ENCODE results near the gene SLC38A1. TPM values are rescaled to one million over a fixed set of nuclear protein-coding genes. Genes with fewer than 3 reads are reported as not detected.

SLC38A1 gene
- total RNA-seq, 4 donors from 2014 or later: 173 to 200 (median 193) TPM

DNA sequence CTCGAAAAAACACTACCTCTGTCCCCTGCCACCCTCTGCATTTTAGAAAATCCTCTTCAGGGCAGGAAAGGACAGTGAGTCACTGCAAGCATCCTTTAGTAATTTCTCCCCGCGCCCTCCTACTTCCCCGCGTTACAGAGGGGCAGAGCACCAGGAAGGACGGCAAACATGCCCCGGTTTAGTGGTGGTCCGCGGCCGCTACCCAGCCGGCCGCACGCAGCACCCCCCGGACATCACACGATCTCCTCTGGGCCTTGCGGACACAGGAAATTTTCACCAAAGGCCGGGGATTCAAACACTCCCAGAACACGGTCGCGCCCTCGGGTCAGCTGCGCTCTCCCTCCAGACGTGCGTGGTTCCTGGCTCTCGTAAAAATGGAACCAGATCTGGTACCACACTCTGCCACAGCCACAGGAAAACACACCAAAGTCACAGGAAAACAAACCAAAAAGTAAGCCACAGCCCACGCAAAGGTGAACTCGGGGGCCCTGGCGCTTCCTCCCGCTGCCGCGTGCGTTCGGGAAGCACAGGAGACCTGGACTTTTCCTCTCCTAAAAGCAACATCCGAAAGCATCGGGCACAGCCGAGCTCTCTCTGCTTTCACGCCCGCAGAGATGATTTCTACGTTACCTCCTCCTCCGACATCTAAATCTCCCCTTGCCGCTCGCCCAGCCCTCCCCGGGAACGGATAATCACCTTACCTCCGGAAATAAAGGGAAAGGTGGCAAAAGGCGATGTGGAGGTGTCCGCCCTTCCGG, 839 bp downstream of the SLC38A1 start:
- Histone ChIP-seq H3K4me3 (peak overlapping the region; percentile 59 to 86 (median 68)), H3K27me3 (no peaks in the 10 kb centered on the region), H3K27ac (replicated peaks in 1 of 4) (peak overlapping the region; percentile 91 to 94 (median 93)), H3K4me1 (peaks cover 24 to 67% (median 51%) of the 10 kb centered on the region in 4 donors), H3K9me3 (no peaks in the 10 kb centered on the region), H3K36me3 (no peaks in the 10 kb centered on the region)
- TF ChIP-seq POLR2A (IDR thresholded peaks at IDR 0.05; ENCODE audit: low read depth) (no peak), POLR2AphosphoS5 (IDR thresholded peaks at IDR 0.05) (no peak), EP300 (IDR thresholded peaks at IDR 0.05) (no peak)
- TF ChIP-seq, protein P1, sequence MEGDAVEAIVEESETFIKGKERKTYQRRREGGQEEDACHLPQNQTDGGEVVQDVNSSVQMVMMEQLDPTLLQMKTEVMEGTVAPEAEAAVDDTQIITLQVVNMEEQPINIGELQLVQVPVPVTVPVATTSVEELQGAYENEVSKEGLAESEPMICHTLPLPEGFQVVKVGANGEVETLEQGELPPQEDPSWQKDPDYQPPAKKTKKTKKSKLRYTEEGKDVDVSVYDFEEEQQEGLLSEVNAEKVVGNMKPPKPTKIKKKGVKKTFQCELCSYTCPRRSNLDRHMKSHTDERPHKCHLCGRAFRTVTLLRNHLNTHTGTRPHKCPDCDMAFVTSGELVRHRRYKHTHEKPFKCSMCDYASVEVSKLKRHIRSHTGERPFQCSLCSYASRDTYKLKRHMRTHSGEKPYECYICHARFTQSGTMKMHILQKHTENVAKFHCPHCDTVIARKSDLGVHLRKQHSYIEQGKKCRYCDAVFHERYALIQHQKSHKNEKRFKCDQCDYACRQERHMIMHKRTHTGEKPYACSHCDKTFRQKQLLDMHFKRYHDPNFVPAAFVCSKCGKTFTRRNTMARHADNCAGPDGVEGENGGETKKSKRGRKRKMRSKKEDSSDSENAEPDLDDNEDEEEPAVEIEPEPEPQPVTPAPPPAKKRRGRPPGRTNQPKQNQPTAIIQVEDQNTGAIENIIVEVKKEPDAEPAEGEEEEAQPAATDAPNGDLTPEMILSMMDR (IDR thresholded peaks at IDR 0.05): no peak
- WGBS: under 1% methylated on average over 38 of the region's 48 CpGs
- DNase-seq (ENCODE audit: extremely low spot score): no peak
- intact Hi-C loops (cut with DNase I): loop anchor here (2.0 to 5.0 kb wide), 3 partner anchors 61 to 115 kb away; no protein-coding TSS in a partner anchor

DNA sequence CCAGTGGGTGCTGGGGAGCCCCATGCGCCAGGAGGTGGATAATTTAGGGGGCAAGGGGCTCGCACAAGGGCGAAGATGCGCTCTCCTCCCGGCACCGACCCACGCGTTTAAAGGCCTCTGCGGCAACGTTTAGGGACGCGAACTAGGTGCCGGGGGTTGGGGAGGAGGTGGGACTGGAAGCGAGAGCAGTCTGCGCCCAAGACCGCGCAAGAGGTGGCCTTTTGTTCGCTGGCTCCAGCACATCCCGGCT, 1.3 kb downstream of the SLC38A1 start:
- H3K36me3 ChIP-seq: no peaks in the 10 kb centered on the region
- peak overlapping the region; percentile 59 to 86 (median 68) for H3K4me3 ChIP-seq
- H3K27ac ChIP-seq (replicated peaks in 1 of 4): peak overlapping the region; percentile 91 to 94 (median 93)
- H3K9me3 ChIP-seq: no peaks in the 10 kb centered on the region
- no peak for DNase-seq (ENCODE audit: extremely low spot score)
- no peaks in the 10 kb centered on the region for H3K27me3 ChIP-seq
- intact Hi-C loops (cut with DNase I): loop anchor here (2.0 to 5.0 kb wide), 2 partner anchors 60 to 101 kb away; no protein-coding TSS in a partner anchor
- WGBS: under 1% methylated on average over 17 of the region's 19 CpGs
- H3K4me1 ChIP-seq: peaks cover 26 to 72% (median 56%) of the 10 kb centered on the region in 4 donors
- TF ChIP-seq, protein P1 (IDR thresholded peaks at IDR 0.05): no peak
- TF ChIP-seq POLR2AphosphoS5 (IDR thresholded peaks at IDR 0.05) (no peak), POLR2A (IDR thresholded peaks at IDR 0.05; ENCODE audit: low read depth) (no peak), EP300 (IDR thresholded peaks at IDR 0.05) (no peak)

DNA sequence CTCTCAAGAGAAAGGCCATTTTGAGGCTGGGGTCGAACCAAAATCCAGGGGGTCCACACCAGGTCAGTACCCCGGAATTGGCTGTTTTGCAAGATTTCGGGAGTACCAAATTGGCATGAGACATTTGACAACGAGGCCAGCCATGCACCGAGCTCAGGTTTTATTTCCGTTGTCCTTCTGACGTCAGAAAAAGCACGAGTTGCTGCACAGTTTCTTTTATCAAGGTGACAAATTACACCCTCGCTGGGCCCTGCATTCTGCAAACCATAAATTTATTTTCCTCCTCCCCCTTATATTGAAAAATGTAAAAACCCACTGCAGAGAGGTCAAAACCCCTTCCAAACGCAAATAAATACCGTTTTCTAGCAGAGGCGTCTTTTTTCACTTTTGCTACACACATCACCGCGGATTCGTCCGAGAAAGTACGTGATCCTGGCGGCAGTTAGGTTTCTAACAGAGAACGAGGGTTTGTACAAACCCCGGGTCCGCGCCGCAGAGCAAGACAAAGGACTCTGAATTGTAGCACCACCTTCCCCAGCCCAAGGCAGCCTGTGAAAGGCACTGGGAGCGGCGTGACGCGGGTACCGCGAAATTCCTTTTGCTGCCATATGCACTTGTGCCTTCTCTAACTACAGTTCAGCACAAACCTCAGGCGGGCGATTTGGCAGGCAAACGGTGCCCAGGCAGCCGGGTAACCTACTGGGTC, 1.8 kb downstream of the SLC38A1 start:
- peak; percentile 93 for DNase-seq (ENCODE audit: extremely low spot score)
- intact Hi-C loops (cut with DNase I): loop anchor here (2.0 to 5.0 kb wide), 2 partner anchors 60 to 102 kb away; no protein-coding TSS in a partner anchor
- peak; percentile 21 to 75 for TF ChIP-seq POLR2AphosphoS5 (IDR thresholded peaks at IDR 0.05)
- TF ChIP-seq, protein P1 (IDR thresholded peaks at IDR 0.05): no peak
- H3K4me3 ChIP-seq: peak overlapping the region; percentile 59 to 86 (median 68)
- H3K27me3 ChIP-seq: no peaks in the 10 kb centered on the region
- no peaks in the 10 kb centered on the region for H3K9me3 ChIP-seq
- H3K4me1 ChIP-seq: peaks cover 29 to 74% (median 58%) of the 10 kb centered on the region in 4 donors
- H3K27ac ChIP-seq (replicated peaks in 1 of 4): peak overlapping the region; percentile 91 to 94 (median 93)
- no peaks in the 10 kb centered on the region for H3K36me3 ChIP-seq
- 13% methylated on average over 33 of the region's 33 CpGs for WGBS

DNA sequence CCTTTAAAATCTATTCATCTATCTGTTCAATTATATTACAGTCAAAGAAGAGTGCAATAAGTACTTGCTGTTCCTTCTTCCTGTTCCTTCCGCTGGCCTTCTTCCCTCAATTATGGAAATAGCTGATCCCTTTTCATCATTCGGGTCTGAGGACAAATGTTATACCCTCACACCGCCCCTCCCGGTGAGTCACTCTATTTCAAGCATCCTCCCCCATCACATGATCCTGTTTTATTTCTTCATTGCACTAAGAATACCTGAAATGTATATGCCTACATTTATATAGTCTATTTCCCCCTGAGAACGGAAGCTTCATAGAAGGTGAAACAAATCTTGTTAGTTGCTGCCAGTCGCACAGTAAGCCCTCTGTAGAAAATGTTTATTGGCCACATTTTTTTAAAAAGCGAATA, 2.5 kb downstream of the SLC38A1 start:
- Histone ChIP-seq H3K9me3 (no peaks in the 10 kb centered on the region), H3K27me3 (no peaks in the 10 kb centered on the region), H3K4me1 (peaks cover 33 to 81% (median 65%) of the 10 kb centered on the region in 4 donors), H3K4me3 (peak overlapping the region; percentile 59 to 86 (median 68)), H3K27ac (replicated peaks in 1 of 4) (peak overlapping the region; percentile 91 to 94 (median 93)), H3K36me3 (no peaks in the 10 kb centered on the region)
- intact Hi-C loops (cut with DNase I): loop anchor here (2.0 to 5.0 kb wide), 2 partner anchors 59 to 102 kb away; no protein-coding TSS in a partner anchor
- DNase-seq (ENCODE audit: extremely low spot score): no peak
- peak; percentile 16 to 54 for TF ChIP-seq POLR2AphosphoS5 (IDR thresholded peaks at IDR 0.05)
- TF ChIP-seq EP300 (IDR thresholded peaks at IDR 0.05): no peak
- 31% methylated on average over 7 of the region's 7 CpGs for WGBS

DNA sequence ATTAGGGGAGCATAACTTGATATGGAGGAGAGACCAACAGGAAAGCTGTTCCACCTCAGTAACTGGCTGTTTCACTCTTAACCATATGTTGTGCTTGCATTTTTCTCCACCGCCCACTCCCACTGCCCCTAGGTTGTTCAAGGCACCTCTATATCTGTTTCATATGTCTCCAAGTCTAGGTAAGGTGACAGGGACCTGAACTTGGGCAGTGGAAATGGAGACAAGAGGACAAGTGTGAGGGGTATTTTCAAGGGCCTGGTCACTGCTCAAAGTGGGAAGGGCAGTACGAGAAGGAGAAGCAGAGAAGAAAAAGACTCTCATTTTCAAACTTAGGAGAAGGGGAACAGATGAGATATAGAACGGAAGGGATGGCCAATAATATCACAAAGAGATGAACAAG, 3.1 kb downstream of the SLC38A1 start:
- no peak for DNase-seq (ENCODE audit: extremely low spot score)
- TF ChIP-seq POLR2A (IDR thresholded peaks at IDR 0.05; ENCODE audit: low read depth) (no peak), POLR2AphosphoS5 (IDR thresholded peaks at IDR 0.05) (no peak), EP300 (IDR thresholded peaks at IDR 0.05) (no peak)
- TF ChIP-seq, protein P1 (IDR thresholded peaks at IDR 0.05): no peak
- Histone ChIP-seq H3K4me1 (peaks cover 39 to 87% (median 71%) of the 10 kb centered on the region in 4 donors), H3K27ac (replicated peaks in 1 of 4) (peak overlapping the region; percentile 91 to 94 (median 93)), H3K9me3 (no peaks in the 10 kb centered on the region), H3K36me3 (no peaks in the 10 kb centered on the region), H3K27me3 (no peaks in the 10 kb centered on the region), H3K4me3 (peak overlapping the region; percentile 59 to 86 (median 68))
- WGBS: 64% methylated on average over 3 of the region's 3 CpGs
- intact Hi-C loops (cut with DNase I): loop anchor here (2.0 to 5.0 kb wide), 2 partner anchors 58 to 103 kb away; no protein-coding TSS in a partner anchor

Data from esophagus muscularis mucosa (tissue), 4 donors.